ENCODE results near the gene DERL2.
"Not testable (repeated sequence)": the region's sequence is repeated elsewhere in the genome, so short reads cannot be mapped to it uniquely, and the experiment has no call there.

The DERL2 gene

GRCh38 chr17:5435781-5436315 lies 50.1 kb downstream of the DERL2 start:
- DNase-seq: not testable (repeated sequence)

- DNase-seq: no peak
Measured at GRCh38 chr17:5434984-5435383, 51.0 kb downstream of the DERL2 start.

- DNase-seq: no peak
Measured at GRCh38 chr17:5431949-5432556, 53.9 kb downstream of the DERL2 start.

- not testable (repeated sequence) for DNase-seq
Measured at GRCh38 chr17:5431234-5431633, 54.7 kb downstream of the DERL2 start.

GRCh38 chr17:5430413-5430999 lies 55.5 kb downstream of the DERL2 start:
- no peak for DNase-seq

GRCh38 chr17:5429191-5429887 lies 56.6 kb downstream of the DERL2 start:
- peak; percentile 38 for DNase-seq

GRCh38 chr17:5425826-5426225 lies 60.2 kb downstream of the DERL2 start:
- DNase-seq: no peak

- no peak for DNase-seq
Measured at GRCh38 chr17:5424909-5425308, 61.1 kb downstream of the DERL2 start.

GRCh38 chr17:5422505-5422904 lies 63.5 kb downstream of the DERL2 start:
- no peak for DNase-seq
